ENCODE data around the gene SLC5A1. TPM values are rescaled to one million over a fixed set of nuclear protein-coding genes. Genes with fewer than 3 reads are reported as not detected.

The SLC5A1 gene
- total RNA-seq, 1 experiment from 2014 or later: 0.23 TPM

DNA sequence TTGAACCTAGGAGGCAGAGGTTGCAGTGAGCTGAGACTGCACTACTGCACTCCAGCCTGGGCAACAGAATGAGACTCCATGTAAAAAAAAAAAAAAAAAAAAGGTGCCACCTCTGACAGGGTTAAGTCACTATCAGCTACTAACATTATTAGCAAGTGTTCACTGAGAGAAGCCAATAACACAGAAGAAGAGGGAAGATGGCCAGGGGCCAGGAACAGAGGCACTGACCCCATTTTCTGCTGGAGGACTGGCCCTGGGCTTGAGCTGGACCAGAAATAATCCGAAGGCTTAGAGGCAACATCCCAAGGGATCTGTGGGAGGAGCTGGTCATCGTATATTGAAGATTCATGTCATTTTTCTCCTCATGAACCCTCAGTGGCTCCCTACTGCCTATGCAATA lies 5.0 kb downstream of the SLC5A1 start:
- CTCF ChIA-PET: no interaction called here
- Histone ChIP-seq H3K36me3 (ENCODE audit: control insufficient read depth, insufficient read depth, low read length) (no peaks in the 10 kb centered on the region), H3K27me3 (replicated peaks; ENCODE audit: control insufficient read depth, insufficient read depth, low read length) (0 out of 2 replicates have a peak, but pooled peaks cover 1% of the 10 kb centered on the region), H3K9me3 (no peaks in the 10 kb centered on the region), H3K4me1 (peaks cover 25% of the 10 kb centered on the region), H3K4me3 (ENCODE audit: low read depth, low read length) (no peak overlapping the region)
- H3K4me3 Mint-ChIP-seq (ENCODE audit: unreplicated experiment): no peak overlapping the region
- POLR2A ChIA-PET: no interaction called here
- no TSS peak for BruUV-seq (replicated peaks)
- peaks cover 10% of the 10 kb centered on the region for H3K4me1 Mint-ChIP-seq (ENCODE audit: low read depth, unreplicated experiment)
- no peaks in the 10 kb centered on the region for H3K36me3 Mint-ChIP-seq (ENCODE audit: insufficient read depth, unreplicated experiment)
- H3K27me3 Mint-ChIP-seq (ENCODE audit: insufficient read depth, unreplicated experiment): peaks cover 4% of the 10 kb centered on the region
- H3K9me3 Mint-ChIP-seq (ENCODE audit: unreplicated experiment): no peaks in the 10 kb centered on the region
- no peak for TF ChIP-seq CTCF (IDR thresholded peaks at IDR 0.05; ENCODE audit: insufficient read depth in 1 of 2, low read depth in 1 of 2, low read length in 1 of 2, severe bottlenecking in 1 of 2, unreplicated experiment in 1 of 2)
- DNase-seq: no peak
- intact Hi-C loops (cut with micrococcal nuclease; ENCODE audit: unreplicated experiment): no loop called here
- H3K27ac Mint-ChIP-seq (ENCODE audit: unreplicated experiment): no peak overlapping the region

DNA sequence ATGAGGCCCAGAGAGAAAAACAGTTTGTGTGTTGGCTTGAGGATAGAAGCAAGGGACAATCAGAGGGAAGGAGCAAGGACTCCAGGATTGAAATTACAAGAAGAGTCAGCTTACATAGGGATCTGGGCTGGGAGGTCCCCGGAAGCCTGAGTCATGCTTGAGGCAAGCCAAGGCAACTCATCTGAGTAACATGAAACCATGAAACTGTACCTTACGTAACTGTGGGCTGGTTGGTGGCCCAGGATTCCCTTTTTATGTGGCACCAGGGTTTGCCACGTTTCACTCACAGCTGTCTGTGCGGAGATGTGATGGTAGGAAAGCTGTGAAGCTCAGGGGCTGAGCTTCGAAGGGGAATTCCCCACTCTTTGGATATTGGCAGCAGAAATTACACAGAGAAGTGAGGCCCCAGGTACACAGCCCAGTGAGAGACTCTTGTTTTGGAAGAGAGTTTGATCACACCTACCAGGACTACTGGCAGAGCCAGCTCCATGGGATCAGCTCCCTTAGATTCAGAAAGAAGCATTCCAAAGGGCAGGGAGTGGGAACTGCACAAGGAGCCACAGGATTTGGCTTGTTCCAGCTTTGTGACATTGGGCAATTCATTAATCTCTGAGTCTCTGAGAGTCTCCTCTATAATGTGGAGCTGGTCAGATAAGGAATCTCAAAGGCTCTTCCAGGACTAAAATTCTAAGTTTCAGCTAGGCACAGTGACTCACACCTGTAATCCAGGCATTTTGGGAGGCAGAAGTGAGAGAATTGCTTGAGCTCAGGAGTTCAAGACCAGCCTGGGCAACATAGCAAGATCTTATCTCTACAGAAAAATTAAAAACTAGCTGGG lies 7.8 kb downstream of the SLC5A1 start:
- H3K9me3 ChIP-seq: no peaks in the 10 kb centered on the region
- H3K4me3 Mint-ChIP-seq (ENCODE audit: unreplicated experiment): no peak overlapping the region
- H3K27me3 Mint-ChIP-seq (ENCODE audit: insufficient read depth, unreplicated experiment): no peaks in the 10 kb centered on the region
- H3K36me3 Mint-ChIP-seq (ENCODE audit: insufficient read depth, unreplicated experiment): no peaks in the 10 kb centered on the region
- no peaks in the 10 kb centered on the region for H3K9me3 Mint-ChIP-seq (ENCODE audit: unreplicated experiment)
- no peak for TF ChIP-seq CTCF (IDR thresholded peaks at IDR 0.05; ENCODE audit: insufficient read depth in 1 of 2, low read depth in 1 of 2, low read length in 1 of 2, severe bottlenecking in 1 of 2, unreplicated experiment in 1 of 2)
- POLR2A ChIA-PET: interaction anchor here (0.6 kb wide), 1 partner anchor 56 kb away, joined by 4 read pairs; no protein-coding TSS in a partner anchor
- intact Hi-C loops (cut with micrococcal nuclease; ENCODE audit: unreplicated experiment): no loop called here
- H3K4me3 ChIP-seq (ENCODE audit: low read depth, low read length): no peak overlapping the region
- H3K27me3 ChIP-seq (replicated peaks; ENCODE audit: control insufficient read depth, insufficient read depth, low read length): no peaks in the 10 kb centered on the region
- BruUV-seq (replicated peaks): no TSS peak
- H3K36me3 ChIP-seq (ENCODE audit: control insufficient read depth, insufficient read depth, low read length): no peaks in the 10 kb centered on the region
- peaks cover 15% of the 10 kb centered on the region for H3K4me1 Mint-ChIP-seq (ENCODE audit: low read depth, unreplicated experiment)
- peak in 1 of 2 experiments; percentile 38 for DNase-seq
- CTCF ChIA-PET: interaction anchor here (0.7 kb wide), 1 partner anchor 80 kb away, joined by 3 read pairs; no protein-coding TSS in a partner anchor
- peak overlapping the region; percentile 53 for H3K27ac Mint-ChIP-seq (ENCODE audit: unreplicated experiment)
- H3K4me1 ChIP-seq: peaks cover 27% of the 10 kb centered on the region

GRCh38 chr22:32052244-32052643 lies 9.2 kb downstream of the SLC5A1 start:
- POLR2A ChIA-PET: no interaction called here
- Mint-ChIP-seq H3K36me3 (ENCODE audit: insufficient read depth, unreplicated experiment) (no peaks in the 10 kb centered on the region), H3K4me3 (ENCODE audit: unreplicated experiment) (no peak overlapping the region), H3K27me3 (ENCODE audit: insufficient read depth, unreplicated experiment) (no peaks in the 10 kb centered on the region), H3K9me3 (ENCODE audit: unreplicated experiment) (no peaks in the 10 kb centered on the region), H3K4me1 (ENCODE audit: low read depth, unreplicated experiment) (peaks cover 15% of the 10 kb centered on the region), H3K27ac (ENCODE audit: unreplicated experiment) (no peak overlapping the region)
- intact Hi-C loops (cut with micrococcal nuclease; ENCODE audit: unreplicated experiment): no loop called here
- H3K9me3 ChIP-seq: no peaks in the 10 kb centered on the region
- peaks cover 27% of the 10 kb centered on the region for H3K4me1 ChIP-seq
- no peak overlapping the region for H3K4me3 ChIP-seq (ENCODE audit: low read depth, low read length)
- no peaks in the 10 kb centered on the region for H3K27me3 ChIP-seq (replicated peaks; ENCODE audit: control insufficient read depth, insufficient read depth, low read length)
- CTCF ChIA-PET: no interaction called here
- no peak for TF ChIP-seq CTCF (IDR thresholded peaks at IDR 0.05; ENCODE audit: insufficient read depth in 1 of 2, low read depth in 1 of 2, low read length in 1 of 2, severe bottlenecking in 1 of 2, unreplicated experiment in 1 of 2)
- no peak for DNase-seq
- no TSS peak for BruUV-seq (replicated peaks)
- no peaks in the 10 kb centered on the region for H3K36me3 ChIP-seq (ENCODE audit: control insufficient read depth, insufficient read depth, low read length)
